OCI-LY3 (cell line): ENCODE measurements around the gene PIGL.

Experiments
- EZH2phosphoT487 ChIP-seq: fragments of 200-600 bp; shearing (Covaris generic); IDR thresholded peaks from 2 replicates; pipeline ENCODE4 v1.6.1; 2018; ENCODE audit warnings: antibody characterized with exemption, mixed run types, low read depth
- TF ChIP-seq, protein P1 (sequence below): fragments of 200-600, 300-600 bp; sonication (generic); IDR thresholded peaks from 2 replicates; pipeline ENCODE4 v1.5.1; 2014; ENCODE audit warnings: antibody characterized with exemption, low read length, low read depth

DNA sequence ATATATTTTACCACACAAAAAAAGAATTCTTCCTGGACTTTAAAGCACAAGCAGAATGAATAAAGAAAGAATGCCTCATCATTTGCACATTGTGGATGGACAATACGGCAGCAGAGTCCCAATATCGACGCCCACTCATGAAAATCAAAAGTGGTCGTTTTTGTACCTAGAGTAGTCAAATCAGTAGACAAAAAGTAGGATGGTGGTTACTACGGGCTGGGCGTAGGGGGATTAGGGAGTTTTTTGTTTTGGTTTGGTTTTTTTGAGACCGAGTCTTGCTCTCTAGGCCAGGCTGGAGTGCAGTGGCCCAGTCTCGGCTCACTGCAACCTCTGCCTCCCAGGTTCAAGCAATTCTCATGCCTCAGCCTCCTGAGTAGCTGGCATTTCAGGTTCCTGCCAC, 144.9 kb downstream of the PIGL start:
- TF ChIP-seq, protein P1, sequence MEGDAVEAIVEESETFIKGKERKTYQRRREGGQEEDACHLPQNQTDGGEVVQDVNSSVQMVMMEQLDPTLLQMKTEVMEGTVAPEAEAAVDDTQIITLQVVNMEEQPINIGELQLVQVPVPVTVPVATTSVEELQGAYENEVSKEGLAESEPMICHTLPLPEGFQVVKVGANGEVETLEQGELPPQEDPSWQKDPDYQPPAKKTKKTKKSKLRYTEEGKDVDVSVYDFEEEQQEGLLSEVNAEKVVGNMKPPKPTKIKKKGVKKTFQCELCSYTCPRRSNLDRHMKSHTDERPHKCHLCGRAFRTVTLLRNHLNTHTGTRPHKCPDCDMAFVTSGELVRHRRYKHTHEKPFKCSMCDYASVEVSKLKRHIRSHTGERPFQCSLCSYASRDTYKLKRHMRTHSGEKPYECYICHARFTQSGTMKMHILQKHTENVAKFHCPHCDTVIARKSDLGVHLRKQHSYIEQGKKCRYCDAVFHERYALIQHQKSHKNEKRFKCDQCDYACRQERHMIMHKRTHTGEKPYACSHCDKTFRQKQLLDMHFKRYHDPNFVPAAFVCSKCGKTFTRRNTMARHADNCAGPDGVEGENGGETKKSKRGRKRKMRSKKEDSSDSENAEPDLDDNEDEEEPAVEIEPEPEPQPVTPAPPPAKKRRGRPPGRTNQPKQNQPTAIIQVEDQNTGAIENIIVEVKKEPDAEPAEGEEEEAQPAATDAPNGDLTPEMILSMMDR = no peak
- no peak for TF ChIP-seq EZH2phosphoT487
